T-helper 1 cell (primary cell): ENCODE data around the gene TMEM88.
A peak's percentile ranks its signal among the peaks of the same experiment; 100 is the strongest.

Source experiments
- DNase-seq, 5 donors: peaks; one replicate each; pipeline ENCODE4 v3.0.0-alpha.2; 2012 to 2020

The TMEM88 gene

DNA sequence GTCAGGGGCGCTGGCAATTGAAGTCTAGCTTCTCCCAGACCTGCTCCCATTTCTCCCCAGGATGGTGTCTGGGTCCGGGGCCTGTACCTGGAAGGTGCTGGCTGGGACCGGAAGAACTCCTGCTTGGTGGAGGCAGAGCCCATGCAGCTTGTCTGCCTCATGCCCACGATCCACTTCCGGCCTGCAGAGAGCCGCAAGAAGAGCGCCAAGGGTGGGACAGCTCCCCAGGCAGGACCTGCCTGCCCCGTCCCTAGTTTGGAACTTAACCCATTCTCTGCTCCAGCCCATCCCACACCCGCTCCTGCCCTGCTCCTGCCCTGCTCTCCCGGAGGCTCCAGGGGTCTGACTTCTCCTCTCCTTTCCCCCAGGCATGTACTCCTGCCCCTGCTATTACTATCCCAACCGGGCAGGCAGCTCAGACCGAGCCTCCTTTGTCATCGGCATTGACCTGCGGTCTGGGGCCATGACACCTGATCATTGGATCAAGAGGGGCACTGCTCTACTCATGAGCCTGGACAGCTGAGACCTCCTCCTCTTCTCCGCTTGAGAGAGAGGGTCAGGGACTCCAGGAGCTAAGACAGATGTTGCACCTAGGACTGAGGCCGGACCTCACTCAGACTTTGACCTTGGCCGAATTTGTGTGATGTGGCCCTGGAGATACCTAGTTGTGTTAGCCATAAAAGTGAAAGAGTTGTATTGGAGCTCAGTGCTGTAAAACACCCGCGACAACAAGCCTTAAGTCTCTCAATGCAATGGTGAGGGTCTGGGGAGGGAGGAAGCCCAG lies 21.7 kb upstream of the TMEM88 start:
- DNase-seq, result no peak

DNA sequence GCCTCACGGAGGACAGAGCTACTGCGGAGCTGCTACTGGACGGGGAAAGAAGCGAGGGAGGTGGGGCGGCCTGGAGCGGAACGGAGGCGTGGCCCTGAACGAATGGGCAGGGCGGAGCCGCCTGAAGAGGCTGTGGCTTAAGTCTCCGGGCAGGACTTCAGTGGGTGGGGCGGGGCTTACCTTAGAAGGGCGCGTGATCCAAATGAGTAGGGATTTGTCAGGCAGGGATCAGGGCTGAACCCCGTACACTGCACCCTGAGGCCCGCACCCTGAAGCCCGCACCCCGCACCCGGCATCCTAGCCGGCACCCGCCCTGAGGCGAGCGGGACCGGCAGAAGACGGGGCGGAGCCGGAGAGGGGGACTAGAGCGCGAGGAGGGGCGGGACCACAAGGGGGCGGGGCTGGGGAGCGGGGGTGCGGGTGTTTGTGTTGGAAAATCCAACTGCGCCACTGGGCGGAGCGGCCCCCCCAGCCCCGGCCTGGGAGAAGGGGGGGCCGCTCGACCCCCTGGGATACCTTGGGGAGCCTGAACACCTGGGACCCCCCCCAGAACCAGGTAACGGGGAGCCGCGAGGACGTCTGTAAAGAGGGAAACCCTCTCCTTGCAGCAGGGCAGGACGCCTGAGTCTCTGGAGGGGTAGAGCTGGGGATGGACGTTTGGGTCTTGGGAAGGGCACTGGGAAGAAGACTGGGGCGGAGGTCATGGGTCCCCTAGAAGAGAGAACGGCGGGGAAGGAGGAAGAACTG lies 20.9 kb upstream of the TMEM88 start, which contains the start of gene KDM6B:
KDM6B (plus strand) TSS at position 423 of the 747 bp plus-strand sequence. CDS start 11,338 bp downstream, outside the sequence.
- DNase-seq, result peak; percentile 79 to 91 (median 85)

DNA sequence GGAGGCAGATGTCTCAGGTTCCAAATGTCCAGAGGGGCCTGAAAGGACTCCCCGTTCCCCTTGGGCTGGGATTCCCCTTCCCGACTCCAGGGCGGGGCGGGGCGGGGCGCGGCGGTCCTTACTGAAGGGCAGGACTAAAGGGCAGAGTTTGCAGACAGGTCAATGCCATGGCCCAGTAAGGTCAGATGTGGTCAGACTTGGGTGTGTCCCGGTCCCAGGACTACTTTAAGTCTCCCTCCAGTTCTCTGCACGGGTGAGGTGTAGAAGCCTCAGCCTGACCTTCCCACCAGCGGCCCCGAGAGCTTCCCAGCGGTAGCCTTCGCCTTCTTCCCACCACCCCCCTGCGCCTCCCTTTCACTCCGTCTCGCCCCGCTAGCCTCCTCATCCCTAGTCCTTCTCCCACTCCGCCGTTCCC lies 20.3 kb upstream of the TMEM88 start:
- peak; percentile 35 to 69 (median 59) for DNase-seq

DNA sequence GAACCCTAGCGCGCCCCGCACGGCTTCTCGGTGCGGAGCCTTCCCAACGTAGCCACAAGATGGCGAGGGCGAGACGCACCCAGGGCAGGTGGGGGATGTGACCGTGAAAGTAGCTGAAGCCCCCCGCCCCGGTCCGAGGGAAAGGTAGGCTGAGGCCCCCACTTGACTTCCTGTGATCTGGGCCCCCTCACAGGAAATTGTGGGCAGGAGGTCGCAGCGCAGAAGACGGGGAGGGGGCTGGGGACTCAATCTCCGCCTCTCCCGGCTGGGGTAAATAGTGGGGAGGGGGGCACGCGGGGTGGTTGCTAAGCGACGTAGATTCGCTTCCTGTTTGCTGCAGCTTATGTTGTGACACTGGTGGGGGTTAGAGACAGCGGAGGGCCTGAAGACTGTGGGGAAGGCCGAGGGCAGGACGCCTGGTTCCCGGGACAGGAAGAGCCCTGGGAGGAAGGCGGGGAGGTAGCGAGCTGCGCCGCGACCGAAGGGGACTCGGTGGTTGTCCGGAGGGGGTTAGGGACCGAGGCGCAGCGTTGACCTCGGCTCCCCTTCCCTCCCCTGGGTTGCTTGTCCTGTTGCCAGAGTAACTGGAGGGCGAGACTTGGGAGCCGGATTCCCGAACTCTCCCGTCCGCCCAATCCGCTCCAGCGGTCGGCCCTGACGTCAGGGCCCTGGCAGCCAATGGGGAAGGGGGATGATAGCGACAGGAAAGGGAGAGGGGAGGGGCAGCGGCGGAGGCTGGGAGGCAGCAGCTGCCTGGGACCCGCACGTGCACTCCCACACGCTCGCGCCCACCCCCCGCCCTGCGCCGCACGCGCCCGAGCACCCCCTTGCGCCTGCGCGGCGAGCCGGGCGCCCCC lies 19.7 kb upstream of the TMEM88 start:
- DNase-seq, result peak; percentile 88 to 94 (median 91)

DNA sequence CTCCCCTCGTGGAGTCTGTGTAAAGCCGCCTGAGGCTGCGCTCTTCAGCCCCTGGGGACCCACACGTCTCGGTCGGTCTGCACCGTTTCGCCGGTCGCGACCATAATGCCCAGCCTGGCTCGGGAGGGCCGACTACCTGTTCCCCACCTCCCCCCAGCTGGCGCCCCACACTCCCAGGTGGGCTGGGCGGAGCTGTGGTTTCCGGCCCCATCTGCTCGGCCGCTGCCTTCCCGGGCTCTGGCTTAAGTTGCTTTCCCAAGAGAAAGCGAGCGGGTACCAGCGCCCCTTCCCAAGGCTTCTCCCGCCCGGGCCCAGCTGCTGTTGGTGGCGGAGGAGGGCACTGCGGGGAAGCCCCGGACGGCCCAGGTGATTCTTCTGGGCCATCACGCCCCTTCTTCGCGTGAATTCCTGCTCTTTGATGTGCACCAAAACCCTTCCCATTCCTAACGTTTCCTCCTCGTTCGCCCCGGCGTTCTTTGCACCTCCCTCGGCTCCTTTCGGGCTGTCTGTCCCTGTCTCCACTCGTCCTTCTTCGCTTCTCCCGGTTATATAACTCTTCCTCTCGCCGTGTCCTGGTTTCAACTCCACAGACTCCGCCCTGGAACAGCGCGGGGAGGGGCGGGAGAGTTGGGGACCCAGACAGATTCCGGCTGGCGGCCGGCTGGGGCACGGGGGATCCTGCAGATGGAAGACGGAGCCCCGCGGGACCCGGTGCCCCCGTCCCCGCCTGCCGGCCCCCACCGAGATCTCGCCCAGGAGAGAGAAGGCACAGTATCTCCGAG lies 18.9 kb upstream of the TMEM88 start:
- peak in 2 of 5 donors; percentile 55 to 66 for DNase-seq

DNA sequence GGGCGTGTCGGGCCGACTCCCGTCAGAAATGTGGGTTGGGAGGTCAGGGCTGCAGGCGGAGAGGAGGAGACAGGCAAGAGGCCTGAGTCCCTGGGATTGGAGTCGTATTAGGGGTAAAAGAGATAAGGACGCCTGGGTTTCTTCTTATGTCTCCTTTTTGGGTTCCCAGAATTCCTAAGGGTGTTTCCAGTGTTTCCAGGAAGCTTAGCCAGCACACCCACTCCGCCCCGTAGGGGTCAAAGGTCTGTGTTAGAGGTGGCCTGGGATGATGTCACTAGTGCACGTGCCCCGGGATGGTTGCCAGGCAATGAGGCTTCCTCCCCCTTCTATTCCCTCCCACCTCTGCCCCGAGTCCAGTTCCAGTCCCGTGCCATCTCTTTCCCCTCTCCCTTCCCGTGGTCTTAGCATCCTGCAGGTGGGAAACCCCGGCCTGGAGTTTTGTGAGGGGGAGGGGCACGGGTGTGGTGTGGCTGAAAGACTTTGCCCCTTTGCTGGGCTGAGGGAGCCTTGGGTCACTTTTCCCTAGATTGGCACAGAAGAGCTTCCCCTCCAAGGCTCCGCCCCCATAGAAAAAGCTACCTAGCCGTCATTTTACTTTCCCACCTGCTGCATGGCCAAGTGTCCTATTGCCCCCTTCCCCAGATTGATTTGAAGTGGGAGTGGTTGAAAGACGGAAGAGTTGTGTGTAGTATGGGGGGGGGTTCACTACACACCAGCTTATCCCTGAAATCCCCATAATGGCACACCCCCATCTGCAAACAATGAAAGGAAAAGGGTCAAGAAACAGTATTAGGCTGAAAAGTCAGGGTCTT lies 18.1 kb upstream of the TMEM88 start:
- peak; percentile 46 to 69 (median 60) for DNase-seq

DNA sequence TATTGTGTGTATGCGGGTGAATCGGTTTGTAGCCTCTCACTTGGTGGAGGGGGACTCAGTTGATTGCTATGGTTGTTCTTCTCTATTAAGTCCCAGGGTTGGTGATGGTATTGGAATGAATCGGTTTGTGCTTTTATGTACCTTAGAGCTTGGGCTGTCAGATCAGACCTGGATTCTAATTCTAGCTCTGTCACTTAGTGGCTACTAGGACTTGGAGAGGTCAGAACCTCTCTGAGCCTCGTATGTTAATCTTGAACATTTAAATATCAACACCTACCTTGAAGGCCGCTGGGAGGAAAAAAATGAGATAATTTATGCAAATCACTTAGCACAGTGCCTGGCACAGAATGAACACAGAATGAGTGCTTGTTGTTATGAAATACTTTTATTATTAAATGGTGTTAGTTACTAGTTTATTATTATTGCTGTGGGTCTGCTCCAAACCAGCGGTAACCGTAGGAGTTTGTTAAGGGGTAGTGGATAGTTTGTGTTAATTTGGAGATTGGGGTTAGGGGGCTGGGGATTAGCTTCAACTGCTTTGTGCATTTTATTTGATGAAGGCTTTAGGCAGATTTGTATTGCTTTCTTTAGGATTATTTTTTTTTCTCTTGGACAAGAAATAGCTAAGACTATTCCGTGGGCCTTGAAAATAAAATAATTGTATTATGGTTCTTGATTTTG lies 17.3 kb upstream of the TMEM88 start:
- DNase-seq, result no peak

DNA sequence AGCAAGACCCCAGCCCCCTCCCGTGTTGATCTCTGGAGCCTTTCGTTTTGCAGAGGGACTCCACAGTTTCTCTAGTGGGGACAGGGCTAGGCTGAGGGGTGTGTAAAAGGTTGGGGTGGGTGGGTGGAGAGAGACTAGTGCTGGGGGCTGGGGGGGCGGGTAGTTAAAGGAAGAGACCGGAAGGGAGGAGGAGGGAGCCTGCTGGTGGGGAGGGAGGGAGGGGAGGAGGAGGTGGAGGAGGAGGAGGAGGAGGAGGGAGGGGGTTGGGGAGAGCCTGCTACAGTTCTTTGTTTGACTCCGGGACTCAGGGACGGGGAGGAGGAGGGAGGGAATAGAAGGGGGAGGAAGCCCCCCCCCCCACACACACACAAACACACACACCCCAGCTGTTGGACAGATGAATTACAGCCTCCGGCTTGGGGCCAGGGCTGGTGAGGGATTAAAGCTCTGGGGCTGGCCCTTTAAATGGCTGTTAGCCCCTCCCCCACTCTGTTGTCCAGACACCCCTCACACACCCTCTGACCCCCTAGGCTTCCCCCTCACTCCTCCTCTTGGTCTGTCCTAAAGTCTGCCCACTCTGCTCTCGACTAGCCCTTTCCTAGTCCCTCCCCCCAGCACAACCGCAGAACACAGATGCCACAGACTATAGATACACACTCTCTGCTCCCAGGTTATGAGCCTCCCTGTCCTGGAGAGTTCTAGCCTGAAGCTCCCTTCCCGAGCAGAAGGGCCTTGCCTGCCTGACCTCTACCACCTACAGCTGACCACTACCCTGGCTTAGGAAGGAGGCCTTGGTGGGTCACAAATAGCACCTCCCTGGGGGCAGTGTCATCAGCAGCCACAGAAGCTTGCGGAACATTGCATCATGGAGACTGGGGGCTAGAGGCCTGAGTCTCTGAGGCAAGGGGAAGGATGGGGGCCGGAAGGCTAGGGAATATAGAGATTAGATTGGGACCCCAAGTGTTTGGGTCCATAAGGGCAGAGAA lies 16.5 kb upstream of the TMEM88 start:
- DNase-seq, result no peak

DNA sequence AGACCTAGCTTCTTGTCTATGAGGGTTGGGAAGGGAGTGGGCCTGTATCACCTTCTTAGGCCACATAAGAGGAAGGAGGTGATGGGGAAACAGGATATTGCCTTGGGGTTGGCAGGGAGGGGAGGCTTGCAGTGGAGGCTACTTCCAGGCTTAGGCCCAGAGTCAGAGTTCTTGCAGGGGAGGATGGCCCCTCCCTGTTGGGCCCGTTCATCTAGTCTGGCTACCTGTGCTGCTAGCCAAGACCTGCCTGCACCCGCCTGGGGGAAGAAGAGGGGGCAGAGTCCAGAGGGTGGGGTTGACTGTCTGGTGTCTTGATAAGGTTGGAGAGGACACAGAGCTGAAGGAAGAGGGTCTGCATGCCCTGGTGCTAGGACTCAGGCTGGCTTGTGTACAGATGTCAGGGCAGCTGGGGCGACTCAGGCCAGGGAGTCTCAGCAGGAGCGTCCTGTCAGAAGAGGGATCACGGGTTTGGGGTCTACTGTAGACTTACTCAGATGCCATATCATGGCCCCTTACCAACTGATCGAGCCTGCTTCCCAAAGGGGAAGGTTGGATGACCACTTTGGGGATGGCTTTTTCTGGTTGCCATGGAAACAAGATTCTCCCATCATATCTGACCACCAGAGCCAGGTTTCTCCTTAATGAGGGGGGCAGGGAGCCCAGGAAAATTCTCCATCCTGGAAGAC lies 15.5 kb upstream of the TMEM88 start:
- no peak for DNase-seq

DNA sequence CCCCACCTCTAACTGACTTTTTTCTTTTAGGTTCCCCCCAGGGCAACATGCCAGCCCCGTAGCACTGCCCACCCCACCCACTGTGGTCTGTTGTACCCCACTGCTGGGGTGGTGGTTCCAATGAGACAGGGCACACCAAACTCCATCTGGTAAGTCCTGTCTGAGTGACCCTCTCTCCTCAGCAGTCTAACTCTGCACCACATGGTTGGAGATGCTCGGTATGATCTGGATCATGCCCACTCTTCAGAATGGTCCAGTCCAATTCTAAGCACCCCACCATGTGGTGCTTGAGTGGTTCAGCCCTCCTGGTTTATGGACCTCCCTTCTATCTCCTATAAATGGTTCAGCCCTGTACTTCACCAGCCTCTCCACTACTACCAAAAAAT lies 15.0 kb upstream of the TMEM88 start:
- DNase-seq, result peak in 1 of 5 donors; percentile 55

DNA sequence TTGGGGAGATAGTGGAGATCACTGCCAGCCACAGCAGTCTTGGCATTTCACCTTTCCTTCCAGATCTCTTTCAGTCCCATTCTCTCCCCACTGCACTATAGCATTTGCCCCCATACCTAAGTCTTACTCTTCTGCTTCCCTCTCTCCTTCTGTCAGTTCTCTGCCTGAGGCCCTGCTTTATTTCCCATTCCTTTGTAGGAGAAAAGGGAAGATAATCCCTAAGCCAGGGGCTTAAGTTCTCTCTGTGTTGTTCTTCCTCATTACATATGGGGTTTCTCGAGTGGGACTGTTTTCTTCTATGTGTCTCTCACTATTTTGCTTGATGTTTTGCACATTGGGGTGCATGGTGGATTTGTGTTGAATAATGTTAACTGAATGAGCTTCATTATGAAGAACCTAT lies 14.4 kb upstream of the TMEM88 start:
- no peak for DNase-seq

DNA sequence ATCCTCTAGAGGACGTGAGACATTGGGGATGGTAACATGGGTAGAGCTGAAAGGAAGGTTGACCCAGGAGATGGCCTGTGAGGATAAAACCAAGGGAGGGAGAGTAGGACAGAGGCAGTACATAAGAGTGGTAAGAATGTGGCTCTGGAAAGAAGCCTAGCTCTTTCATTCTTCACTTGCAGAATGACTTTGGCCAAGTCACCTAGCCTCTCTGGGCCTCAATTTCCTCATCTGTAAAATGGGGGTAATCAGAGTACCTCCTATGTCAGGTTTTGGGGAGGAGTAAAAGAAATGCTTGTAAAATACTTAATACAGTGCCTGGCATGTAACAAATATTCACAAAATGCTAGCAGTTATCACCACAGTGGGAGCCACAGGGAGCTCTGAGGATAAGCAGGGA lies 14.0 kb upstream of the TMEM88 start:
- no peak for DNase-seq

DNA sequence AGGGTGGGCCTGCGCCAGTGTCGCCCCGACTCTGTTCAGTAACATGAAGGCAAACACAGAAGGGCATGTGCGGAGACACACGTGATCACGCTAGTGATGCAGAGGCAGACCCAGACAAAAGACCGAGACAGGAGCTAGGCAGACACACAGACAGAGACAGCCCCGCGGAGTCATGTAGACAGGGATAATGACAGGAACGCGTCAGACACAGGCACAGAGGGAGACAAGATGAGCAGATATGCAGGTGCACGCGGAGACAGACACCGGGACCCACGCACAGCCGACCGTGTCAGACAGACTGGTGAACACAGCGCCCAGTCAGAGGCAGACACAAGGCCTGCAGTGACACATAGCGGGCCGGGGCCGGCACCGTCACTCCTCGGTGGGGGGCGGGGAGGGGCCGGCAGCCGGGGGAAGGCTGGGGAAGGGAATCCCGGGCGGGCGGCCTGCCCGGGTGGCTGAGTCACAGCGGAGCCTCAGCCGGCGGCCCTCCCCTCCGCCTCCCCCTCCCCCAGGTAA lies 13.4 kb upstream of the TMEM88 start:
- DNase-seq, result peak; percentile 75 to 96 (median 92)

DNA sequence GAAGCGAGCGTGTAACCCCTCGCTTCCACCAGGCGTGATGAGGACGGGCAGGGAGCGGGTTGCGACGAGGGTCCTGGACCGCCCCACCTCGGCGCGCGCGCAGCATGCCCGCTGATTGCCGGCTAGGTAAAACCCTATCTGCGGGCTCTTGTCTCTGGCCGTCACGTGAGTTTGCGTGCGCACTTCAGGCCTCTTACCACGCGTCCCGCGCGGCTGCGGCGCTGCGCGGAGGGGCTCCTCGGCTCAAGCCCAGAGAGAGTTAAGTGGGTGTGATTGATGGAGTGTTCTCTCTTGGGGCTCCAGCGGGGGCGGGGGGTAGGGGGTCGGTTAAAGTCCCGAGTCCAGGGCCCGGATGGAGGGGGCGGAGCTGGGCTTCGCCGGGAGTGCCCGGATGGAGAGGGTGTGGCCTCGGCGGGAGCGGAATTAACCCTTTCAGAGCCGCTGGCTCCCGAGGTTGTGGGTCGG lies 12.9 kb upstream of the TMEM88 start:
- peak; percentile 68 to 80 (median 79) for DNase-seq

DNA sequence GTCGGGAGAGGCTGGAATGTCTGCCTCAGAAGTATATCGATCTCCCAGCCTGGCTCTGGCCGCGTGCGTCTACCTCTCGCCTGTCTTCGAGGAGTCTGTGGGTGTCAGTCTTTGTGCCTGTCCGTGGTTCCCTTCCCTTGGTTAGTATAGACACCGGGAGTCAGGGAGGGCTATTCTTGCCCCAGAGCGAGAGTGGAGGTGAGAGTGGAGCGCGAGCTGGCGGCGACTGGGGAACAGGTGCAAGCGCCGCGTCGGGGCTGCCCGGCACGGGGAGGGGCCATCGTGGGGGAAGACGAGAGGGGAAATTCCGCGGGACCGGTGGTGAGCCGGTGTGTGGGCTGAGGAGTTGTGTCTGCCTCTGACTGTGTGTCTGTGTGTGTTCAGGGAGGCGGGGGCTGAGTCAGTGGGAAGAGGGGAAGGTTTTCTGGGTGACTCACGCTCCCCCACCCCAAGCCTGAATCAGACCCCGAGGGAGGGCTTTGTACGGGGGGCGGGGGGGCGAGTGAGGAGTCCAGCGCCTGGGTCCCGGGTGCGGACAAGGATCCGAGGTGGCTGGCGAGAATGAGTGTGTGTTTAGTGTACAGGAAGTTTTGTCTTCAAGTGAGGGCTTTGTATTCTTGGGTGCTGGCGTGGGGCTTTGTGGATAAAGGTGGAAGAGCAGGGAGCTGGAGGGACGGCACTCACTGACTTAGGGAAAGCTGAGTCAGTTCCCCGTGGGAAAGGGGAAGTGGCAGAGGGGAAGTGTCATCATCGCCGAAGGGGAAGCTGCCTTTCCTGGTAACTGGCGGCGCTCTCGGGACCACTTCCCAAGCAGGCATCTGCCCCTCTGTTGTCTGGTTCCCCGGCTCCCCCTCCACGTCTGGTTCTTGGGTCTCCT lies 12.2 kb upstream of the TMEM88 start:
- DNase-seq, result peak; percentile 81 to 96 (median 95)

DNA sequence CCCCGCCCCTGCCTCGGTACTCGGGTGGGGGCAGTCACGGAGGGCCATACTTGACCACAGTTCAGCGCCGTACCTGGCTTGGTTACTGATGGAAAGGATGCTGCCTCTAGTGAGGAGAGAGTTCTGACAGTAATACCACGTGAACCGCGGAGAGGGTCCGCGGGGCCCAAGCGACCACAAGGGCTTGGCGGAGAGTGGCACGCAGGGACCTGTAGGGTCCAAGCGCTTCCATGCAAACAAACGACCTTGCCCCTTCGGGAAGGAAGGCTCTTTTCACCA lies 11.7 kb upstream of the TMEM88 start:
- DNase-seq, result no peak

DNA sequence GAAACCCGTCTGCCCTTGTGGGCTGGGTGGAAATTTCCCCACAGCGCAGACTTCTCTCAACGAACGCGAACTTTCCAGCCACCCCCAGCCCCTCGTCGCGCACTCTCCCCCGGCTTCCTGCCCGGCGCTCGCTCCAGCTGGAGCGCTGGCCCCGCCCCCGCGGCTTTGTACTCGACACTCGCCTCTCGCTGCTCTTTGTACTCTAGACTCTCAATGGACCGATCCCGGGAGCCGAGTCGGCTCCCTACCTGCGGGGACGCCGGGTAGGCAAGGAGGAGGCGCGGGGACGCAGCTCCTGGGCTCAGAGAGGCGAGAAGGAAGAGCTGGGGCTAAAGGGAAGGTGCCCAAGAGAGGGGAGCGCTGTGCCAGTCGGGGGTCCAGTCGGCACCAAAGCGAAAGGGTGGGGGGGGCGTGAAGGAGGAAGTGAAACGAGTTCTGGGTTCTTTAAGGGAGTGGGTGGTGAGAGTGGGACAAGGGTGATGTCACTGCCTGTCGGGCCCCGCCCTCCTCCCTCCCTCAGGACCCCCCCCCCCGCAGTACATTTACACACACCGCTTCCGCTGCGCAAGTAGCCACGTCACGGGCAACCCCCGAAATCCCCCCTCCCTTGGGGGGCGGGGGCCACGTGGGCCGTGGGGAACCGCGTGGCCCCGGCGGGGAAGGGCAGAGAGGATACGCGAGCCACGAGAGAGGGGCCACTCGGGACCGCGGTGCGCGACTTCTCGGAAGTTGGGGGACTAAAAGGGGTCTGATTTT lies 11.2 kb upstream of the TMEM88 start:
- DNase-seq, result peak; percentile 85 to 94 (median 89)
